WTC11 (cell line): ENCODE results near the gene WDR90. TPM values are rescaled to one million over a fixed set of nuclear protein-coding genes. Genes with fewer than 3 reads are reported as not detected.

Experiments
- ATAC-seq: fragments of 200-7000 bp; cut with Tn5 transposase; 2 replicates; pipeline ENCODE4 v1.10.0; 2021; ENCODE audit warnings: mild to moderate bottlenecking, moderate library complexity
- CTCF ChIA-PET: fragments of 300-600 bp; sonication (Branson Sonifier 250); formaldehyde crosslinking; loops from one replicate; lab custom pipeline; 2021; ENCODE audit warnings: antibody characterized with exemption; lab: Charles Lee
- POLR2A ChIA-PET: fragments of 350-600 bp; sonication (Branson Sonifier 250); formaldehyde crosslinking; loops from one replicate; lab custom pipeline; 2021; ENCODE audit warnings: antibody characterized with exemption; lab: Charles Lee
- DNase-seq: peaks from one replicate; pipeline ENCODE4 v3.0.0; 2021; ENCODE audit warnings: low spot score
- H3K27ac Mint-ChIP-seq: 2 replicates; pipeline ENCODE4 v1.8.0; 2021; ENCODE audit warnings: mixed read lengths
- H3K27me3 Mint-ChIP-seq: 2 replicates; pipeline ENCODE4 v1.8.0; 2021; ENCODE audit warnings: low read depth, mild to moderate bottlenecking, moderate library complexity, mixed read lengths
- H3K36me3 Mint-ChIP-seq: 2 replicates; pipeline ENCODE4 v1.8.0; 2021; ENCODE audit warnings: mixed read lengths
- H3K4me1 Mint-ChIP-seq: 2 replicates; pipeline ENCODE4 v1.8.0; 2022; ENCODE audit warnings: mixed read lengths
- H3K4me3 Mint-ChIP-seq: 2 replicates; pipeline ENCODE4 v1.8.0; 2021; ENCODE audit warnings: mild to moderate bottlenecking, moderate library complexity, mixed read lengths
- H3K9me3 Mint-ChIP-seq: 2 replicates; pipeline ENCODE4 v1.8.0; 2021; ENCODE audit warnings: mixed read lengths
- ATF2 ChIP-seq: sonication (generic); formaldehyde crosslinking; IDR thresholded peaks from 2 replicates; pipeline ENCODE4 v1.8.1; 2022; ENCODE audit warnings: low read depth, missing genetic modification reagents, borderline replicate concordance
- CBFB ChIP-seq: sonication (generic); formaldehyde crosslinking; IDR thresholded peaks from 2 replicates; pipeline ENCODE4 v1.8.1; 2022; ENCODE audit warnings: mild to moderate bottlenecking, low read depth, missing genetic modification reagents
- CDX4 ChIP-seq: fragments of 250-450 bp; sonication (Bioruptor Pico); IDR thresholded peaks from 2 replicates; pipeline ENCODE4 v1.9.0; 2021; ENCODE audit warnings: moderate library complexity, mild to moderate bottlenecking, inconsistent platforms, borderline replicate concordance
- E2F4 ChIP-seq: sonication (generic); formaldehyde crosslinking; IDR thresholded peaks from 2 replicates; pipeline ENCODE4 v1.8.1; 2022; ENCODE audit warnings: low read depth, mild to moderate bottlenecking, moderate library complexity, missing genetic modification reagents, borderline replicate concordance
- ESRRA ChIP-seq: sonication (generic); formaldehyde crosslinking; IDR thresholded peaks from 2 replicates; pipeline ENCODE4 v1.8.1; 2022; ENCODE audit warnings: mild to moderate bottlenecking, missing genetic modification reagents, borderline replicate concordance
- HMGA2 ChIP-seq: fragments of 250-450 bp; sonication (Bioruptor Pico); IDR thresholded peaks from 2 replicates; pipeline ENCODE4 v1.4.0; 2021; ENCODE audit warnings: mild to moderate bottlenecking, moderate library complexity
- MAX ChIP-seq: sonication (generic); formaldehyde crosslinking; IDR thresholded peaks from 2 replicates; pipeline ENCODE4 v1.8.0; 2022; ENCODE audit warnings: mild to moderate bottlenecking, missing genetic modification reagents
- PRDM15 ChIP-seq: sonication (generic); formaldehyde crosslinking; IDR thresholded peaks from 2 replicates; pipeline ENCODE4 v1.8.0; 2022; ENCODE audit warnings: missing genetic modification reagents
- ZBTB43 ChIP-seq: sonication (generic); formaldehyde crosslinking; IDR thresholded peaks from 2 replicates; pipeline ENCODE4 v1.8.1; 2023; ENCODE audit warnings: mild to moderate bottlenecking, missing genetic modification reagents
- total RNA-seq: library from RNA; stranded (reverse); gene quantifications from 3 replicates; pipeline ENCODE4 v1.2.3, GENCODE V29; 2021

The WDR90 gene
- total RNA-seq, 1 experiment from 2014 or later = 75.8 TPM

GRCh38 chr16:673399-673991, 24.3 kb downstream of the WDR90 start (continued):
- TF ChIP-seq E2F4 (CRISPR knock-in tag) = no peak
- TF ChIP-seq MAX = no peak
- TF ChIP-seq PRDM15 (CRISPR knock-in tag) = no peak
- no peak for TF ChIP-seq ATF2 (CRISPR knock-in tag)
- no peak for TF ChIP-seq ZBTB43 (CRISPR knock-in tag)
- no peak for TF ChIP-seq CBFB (CRISPR knock-in tag)

- Mint-ChIP-seq H3K36me3 (peaks cover 11% of the 10 kb centered on the region), H3K4me1 (peaks cover 13% of the 10 kb centered on the region), H3K27me3 (no peaks in the 10 kb centered on the region), H3K9me3 (no peaks in the 10 kb centered on the region), H3K27ac (0 out of 2 replicates have a peak overlapping the region, but pooled peaks have one; percentile 27), H3K4me3 (peak overlapping the region; percentile 70; the same call in 1 of the 2 replicates)
- ChIA-PET POLR2A (interaction anchor here (0.5 to 1.5 kb wide), 2 partner anchors 26 to 1560 kb away, joined by 3 to 4 read pairs; no protein-coding TSS in a partner anchor), CTCF (interaction anchor here (0.5 to 2.8 kb wide), 16 partner anchors 9 to 290 kb away, joined by 3 to 16 read pairs (median 4); partner anchors contain the start of genes METTL26, WDR90 and WFIKKN1)
- no peak for ATAC-seq
- TF ChIP-seq E2F4 (CRISPR knock-in tag) (0 out of 2 replicates have a peak, but pooled peaks have one; percentile 22), CDX4 (CRISPR knock-in tag) (no peak), HMGA2 (CRISPR knock-in tag) (no peak), ESRRA (CRISPR knock-in tag) (0 out of 2 replicates have a peak, but pooled peaks have one; percentile 4)
- no peak for DNase-seq
These were observed 25.2 kb downstream of the WDR90 start for GRCh38 chr16:674214-674881.
